GM19035 (cell line): ENCODE results near the gene GPR37.

Experiments used
- ATAC-seq: cut with Tn5 transposase; IDR thresholded peaks from one replicate; pipeline ENCODE4 v1.9.1; 2021; ENCODE audit not compliant: unreplicated experiment

The GPR37 gene, protein sequence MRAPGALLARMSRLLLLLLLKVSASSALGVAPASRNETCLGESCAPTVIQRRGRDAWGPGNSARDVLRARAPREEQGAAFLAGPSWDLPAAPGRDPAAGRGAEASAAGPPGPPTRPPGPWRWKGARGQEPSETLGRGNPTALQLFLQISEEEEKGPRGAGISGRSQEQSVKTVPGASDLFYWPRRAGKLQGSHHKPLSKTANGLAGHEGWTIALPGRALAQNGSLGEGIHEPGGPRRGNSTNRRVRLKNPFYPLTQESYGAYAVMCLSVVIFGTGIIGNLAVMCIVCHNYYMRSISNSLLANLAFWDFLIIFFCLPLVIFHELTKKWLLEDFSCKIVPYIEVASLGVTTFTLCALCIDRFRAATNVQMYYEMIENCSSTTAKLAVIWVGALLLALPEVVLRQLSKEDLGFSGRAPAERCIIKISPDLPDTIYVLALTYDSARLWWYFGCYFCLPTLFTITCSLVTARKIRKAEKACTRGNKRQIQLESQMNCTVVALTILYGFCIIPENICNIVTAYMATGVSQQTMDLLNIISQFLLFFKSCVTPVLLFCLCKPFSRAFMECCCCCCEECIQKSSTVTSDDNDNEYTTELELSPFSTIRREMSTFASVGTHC

DNA sequence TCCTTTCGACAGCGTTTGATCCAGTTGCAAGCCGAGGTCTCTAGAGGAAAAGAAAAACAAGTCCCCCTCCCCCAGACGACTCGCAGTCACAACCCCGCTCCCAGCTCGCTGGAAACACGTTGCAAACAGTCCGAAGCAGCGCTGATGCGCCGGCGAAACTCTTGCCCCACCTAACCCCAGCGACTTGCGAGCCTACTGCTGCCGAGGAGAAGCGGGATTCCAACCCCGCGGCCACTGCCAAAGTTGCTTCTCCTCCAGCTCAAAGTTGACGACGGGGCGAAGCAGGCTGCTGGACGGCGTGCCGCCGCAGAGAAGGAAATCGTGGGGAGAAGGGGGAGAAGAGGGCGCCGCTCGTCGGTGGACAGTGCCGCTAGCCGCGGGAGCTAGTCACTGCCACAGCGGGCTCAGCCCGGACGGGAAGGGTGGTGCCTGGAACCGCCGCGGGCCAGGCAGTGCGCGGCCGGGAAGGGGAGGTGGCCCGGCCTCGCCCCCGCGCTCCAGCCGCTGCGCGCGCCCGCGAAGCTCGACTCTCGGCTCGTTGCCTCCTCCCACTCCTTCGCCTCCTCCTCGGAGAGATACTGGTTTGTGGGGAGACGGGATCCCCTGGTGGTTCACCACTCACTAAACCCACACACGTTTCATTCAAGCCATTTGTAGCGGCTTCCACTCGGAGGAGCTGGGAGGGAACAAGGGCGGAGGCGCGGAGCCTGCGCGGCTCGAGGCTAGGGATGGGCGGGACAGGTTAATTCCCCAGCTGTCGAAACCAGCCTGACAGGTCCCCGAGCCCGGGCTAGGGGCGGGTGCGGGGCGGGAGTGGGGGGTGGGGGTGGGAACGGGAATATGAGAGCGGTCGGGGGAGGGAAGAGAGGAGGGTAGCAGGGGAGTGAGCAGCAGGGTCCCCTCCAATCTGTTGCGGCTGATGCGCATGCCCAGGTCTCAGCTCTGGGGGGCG is at the start of gene GPR37:
Gene GPR37, minus strand, starts transcription at position 392 of the 952 bp plus-strand sequence. CDS start 816 bp downstream, outside the sequence.
- ATAC-seq, result peak; percentile 65

DNA sequence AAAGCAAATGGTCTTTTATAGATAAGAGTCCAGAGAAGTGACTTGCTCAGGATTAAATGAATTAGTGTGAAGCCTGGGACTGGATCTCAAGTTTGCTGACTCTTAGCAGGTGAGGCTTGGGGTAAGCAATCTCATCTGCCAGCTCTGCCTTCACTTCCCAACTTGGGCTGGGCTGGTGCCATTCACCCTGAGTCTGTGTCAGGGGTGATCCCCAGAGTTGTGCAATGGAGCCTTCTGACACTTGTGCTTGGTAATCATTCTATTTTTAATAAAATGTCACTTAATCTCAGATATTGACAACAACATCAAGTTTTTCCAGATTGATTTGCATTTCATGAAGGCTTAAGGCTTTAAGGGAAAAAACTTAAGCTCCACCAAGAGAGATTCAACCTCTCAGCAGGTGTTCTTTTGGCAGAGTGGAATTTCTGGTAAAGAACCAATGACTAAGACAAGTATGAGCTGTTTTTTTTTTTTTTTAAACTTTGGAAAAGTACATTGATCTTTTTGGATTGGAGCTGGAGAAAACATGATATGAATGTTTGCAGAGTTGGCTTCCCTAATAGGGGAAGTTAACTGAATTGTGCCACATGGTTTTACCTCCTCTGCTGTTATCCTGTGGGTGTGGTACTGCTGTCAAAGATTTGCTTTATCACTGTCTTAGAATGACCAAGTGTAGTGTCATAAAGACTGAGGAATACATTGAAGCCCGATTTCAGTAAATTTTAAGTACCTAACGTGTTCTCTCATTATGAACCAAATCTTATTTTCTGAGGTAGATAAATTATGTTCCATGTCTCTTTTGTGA is 48.6 kb upstream of the GPR37 start:
- ATAC-seq, result no peak

DNA sequence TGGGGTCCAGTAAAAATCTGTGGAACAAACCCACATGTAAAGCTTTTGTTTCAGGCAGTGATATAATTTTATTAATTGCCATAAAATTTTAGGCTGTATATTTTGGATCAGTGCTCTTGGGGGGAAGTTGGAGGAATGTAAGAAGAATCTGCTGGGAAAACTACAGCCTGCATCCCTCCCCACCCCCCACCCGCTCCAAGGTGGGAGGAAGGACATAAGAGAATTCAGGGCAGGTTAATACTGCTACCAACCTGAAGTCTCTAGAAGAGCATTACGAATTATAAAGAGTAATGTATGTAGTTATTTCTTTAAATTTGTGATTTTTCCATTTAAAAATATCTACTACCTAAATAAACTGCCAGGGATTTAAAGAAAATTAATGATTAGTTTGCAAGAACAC is 47.2 kb upstream of the GPR37 start:
- no peak for ATAC-seq

DNA sequence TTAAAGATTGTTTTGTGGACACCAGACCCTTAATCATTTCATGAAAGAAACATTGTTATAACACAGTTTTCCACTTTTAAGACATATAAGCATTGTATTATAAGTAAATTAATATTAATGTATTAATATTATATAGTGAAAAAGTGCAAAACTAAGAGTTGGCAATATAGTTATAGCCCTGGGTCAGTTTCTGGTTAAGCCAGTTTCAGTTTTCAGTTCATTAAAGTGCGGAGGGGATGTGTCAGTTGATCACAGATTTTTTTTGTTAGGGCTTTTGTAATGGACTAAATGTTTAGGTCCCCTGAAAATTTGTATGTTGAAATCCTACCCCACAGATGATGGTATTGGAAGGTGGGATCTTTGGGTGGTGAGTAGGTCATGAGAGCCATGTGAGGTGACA is 45.7 kb upstream of the GPR37 start:
- no peak for ATAC-seq

DNA sequence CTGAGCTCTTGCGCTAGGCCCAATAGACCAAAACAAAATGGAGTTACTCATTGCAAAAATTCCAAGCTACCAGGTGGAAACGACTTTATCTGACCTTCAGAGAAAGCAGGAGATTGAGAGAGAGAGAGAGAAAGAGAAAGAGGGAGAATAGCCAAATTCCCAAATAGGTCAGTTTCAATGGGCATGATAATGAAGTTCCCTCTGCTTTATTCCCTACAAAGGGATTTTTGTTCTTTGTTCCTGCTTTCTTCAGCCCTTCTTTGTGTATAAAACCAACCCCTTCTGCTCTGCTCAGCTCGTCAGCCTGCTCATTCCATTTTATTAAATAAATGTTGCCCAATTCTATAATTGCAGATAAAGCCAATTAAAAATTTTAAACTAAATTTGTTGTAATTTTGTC is 45.0 kb upstream of the GPR37 start:
- ATAC-seq, result no peak

DNA sequence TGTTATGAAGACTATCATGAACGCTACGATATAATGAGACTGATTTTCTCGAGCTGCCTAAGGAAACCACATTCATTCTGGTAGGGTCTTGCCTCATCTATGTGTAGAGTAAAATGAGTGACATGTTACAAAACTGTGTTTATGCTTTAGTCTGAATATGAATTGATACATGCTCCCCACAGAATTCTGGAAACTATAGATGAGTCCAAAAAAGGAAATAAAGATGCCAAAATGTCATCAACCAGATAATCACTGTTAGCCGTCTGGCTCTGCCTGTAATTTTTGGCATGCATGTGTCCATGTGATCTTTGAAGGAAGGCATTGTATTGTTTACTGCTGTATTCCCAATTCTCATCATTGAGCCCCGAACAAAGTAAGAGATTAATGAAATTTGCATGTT is 42.6 kb upstream of the GPR37 start:
- ATAC-seq, result no peak

DNA sequence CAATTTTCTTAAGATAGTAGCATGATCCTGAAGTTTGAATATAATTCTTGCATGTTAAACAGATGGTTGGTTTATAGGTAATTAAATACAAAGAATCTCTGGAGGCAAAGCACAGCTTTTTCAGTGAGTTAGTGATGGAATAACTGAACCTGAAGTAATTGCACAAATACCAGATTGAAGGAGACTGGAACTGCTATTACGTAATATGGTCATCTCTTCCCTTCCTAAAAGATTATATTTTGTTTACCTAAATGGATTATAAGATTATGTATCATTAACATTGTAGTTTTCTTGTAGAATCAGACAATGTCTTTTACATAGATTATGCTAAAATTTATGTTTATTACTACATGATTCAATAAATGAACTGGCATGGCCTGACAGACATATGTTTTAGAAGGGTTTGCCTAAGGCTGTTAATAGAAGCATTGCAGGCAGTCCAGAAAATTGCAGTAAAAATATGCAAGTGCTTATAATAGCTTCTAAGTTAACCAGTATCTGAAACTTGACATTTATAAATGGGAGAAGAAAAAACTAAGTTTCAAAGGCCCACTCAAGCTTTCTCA is 35.8 kb upstream of the GPR37 start:
- ATAC-seq, result no peak

DNA sequence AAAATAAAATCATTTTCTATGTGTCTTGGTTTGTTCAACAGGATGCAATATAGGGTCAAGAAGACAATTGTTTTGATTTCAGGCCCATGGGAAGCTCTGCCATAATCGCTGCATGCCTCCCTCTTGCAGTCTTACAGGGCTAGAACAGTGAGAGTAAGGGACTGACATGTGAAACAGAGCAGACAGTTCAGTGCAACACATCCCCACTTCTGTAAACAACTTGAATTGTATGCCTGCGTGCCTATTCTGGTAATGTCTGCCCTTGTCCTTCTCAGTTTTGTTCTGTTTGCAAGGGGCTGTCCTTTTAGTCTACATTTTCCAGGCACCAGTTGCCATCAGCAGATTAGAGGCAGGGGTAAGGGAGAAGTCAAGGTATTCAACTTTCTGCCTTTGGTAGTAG is 34.8 kb upstream of the GPR37 start:
- ATAC-seq, result no peak

DNA sequence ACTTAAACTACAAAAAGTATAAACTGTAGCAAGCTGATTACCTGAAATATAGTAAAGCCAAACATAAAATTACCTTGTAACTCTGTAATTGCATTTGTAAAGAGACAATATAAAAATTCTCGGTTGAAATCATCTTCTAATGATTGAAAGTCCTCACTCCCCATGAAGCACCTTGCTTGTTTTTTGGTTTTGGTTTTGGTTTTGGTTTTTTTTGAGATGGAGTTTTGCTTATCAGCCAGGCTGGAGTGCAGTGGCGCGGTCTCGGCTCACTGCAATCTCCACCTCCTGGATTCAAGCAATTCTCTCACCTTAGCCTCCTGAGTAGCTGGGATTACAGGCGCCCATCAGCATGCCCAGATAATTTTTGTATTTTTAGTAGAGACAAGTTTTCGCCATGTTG is 33.9 kb upstream of the GPR37 start:
- no peak for ATAC-seq

DNA sequence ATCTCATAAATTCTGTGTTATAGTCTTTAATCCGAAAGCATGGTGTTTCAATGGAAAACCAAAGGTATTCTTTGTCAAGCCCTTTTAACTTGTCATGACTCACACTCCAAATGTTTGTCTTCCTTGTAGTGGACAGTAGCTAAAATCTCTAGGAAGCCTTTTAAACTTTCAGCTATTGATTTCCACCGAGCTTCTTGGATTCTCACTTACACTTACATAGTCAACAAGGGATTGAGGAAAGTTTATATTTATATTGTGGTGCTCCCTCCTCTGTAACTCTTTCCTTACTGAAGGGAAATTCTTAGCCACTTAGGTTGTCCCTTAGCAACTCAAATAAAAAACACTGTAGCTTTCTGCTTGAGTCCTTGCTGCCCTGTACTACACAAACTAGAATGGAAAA is 31.2 kb upstream of the GPR37 start:
- no peak for ATAC-seq

DNA sequence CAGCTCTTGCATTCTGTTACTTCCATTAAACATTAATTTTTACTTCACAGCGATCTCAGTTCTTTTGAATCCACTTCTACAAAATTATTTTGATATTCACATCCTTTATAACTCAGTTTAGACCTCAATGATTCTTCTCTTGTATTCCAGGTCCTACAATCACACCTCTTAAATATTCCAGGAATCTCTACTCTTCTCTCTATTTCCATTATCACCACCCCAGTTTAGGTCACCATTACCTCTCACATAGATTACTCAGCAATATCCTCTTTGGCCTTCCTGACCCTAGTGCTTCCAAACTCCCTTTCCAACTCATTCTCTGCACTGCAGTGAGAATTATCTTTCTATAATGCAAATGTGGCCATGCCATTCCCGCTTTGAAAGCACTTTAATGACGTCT is 27.1 kb upstream of the GPR37 start:
- no peak for ATAC-seq

DNA sequence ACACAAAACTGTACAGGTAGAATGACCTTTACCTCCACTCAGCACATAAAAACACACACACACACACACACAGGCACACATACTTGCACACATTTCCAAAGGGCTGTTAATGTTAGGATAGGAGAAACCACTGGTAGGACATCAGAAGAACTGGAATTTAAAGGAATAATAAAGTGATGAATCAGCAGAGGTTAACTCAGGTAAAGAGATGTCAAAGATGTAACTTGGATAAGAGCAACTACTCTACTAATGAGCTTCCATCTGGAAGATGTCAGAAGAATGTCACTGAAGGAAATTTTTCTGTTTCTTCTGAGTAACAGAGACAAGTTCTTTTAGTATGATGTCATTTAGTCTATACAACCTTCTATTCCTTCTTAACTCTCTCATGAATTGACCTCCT is 26.4 kb upstream of the GPR37 start:
- ATAC-seq, result no peak

DNA sequence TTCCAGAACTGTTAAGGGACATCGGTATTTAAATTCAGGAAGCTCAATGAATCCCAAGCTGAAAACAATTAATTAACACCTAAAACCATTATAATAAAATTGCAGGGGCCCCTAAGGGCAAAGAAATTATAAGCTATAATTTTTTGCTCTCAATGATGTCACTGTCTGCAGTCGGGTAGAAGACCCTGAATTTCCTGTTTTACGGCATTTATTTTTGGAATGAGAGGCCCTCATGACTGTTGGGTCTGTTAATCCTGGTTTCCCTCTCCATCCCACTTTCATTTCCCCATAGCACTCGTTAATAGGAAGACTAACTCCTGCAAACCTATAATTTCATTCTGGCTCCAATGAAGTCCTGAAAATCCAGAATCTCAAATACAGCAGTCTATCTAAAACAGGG is 25.8 kb upstream of the GPR37 start:
- no peak for ATAC-seq

DNA sequence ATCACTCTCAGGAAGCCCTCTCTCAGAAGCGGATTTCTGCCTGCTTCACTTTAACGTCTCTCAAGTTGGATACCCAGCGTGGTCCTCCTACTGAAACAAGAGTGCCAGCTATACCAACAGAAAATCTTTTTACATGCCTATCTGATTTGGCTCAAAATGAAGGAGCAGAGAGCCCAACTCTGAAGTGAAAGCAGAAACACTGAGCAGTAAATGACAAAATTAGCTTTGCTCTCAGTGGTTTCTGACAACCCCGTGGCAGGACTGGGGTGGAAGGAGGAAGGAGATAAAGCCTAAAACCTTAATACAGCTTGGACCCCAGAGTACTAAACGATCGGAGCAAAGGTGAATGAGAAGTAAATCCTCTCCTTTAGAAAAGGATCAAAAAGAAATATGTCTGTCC is 25.1 kb upstream of the GPR37 start:
- no peak for ATAC-seq

DNA sequence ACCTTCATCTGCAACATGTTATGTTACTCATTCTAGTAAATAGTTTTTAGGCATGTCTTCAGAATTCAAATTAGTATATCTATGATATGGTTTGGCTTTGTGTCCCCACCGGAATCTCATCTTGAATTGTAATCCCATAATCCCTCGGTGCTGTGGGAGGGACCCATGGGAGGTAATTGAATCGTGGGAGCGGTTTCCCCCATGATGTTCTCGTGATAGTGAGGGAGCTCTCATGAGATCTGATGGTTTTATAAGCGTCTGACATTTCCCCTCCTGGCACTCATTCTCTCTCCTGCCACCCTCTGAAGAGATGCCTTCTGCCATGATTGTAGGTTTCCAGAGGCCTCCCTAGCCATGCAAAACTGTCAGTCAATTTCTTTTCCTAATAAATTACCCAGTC is 20.4 kb upstream of the GPR37 start:
- no peak for ATAC-seq

DNA sequence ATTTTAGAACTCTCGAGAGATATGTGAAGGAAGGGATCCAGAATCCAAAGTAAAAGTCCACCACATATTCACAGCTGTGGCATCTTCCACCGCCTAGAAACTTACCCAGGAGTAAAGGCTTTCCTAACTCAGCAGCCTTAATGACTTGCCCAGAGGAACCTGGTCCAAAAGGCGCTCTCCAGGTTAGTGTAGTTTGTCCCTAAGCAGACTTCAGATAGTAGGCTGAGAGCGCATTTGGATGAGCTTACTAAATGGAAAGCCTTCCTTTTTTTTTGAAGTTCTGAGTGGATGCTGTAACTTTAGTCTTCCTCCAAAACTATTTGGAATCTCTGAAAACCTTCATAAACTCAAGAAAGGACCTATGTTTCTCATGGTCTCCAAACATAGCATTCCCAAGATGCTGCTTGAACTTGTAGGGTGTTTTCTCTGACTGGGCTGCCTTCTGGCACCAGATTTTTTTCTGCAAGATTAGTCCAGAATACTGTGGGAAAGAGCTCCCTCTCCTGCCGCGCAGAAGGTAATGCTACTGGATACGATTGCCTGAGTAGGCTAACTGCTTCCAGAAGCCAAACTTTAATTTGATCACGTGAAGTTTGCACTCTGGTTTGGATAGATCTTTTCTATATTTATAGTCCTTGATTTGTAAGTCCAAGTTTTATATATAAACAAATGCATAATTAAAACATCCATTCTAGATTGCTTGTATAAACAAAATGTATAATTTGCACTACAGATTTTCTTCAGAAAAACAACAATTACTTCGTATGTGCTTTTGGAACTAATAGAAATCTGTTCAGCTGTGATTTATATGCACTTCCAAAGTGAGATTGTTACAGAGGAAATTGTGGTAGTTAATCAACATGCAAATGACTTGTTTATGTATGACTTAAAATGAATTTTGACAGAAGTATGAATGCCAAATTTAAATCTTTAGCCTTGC is 19.6 kb upstream of the GPR37 start:
- peak; percentile 87 for ATAC-seq

DNA sequence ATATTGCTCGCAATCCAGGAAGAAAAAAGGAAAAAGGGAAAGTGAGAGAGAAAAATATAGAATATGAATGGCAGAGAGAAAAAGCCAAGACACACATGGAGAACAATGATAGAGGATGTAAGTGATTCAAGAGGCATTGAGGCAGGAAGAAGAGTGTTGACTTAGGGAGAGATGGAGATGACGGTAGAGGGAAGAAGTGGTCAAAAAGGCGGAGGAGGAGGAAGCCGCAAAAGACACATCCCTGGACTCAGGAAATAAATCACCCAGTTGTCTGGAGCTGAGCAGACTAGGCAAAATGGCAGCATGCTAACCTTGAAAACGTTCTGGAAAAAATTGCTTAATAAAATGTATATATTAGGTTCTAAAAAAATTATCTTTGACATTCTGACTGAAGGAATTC is 17.7 kb upstream of the GPR37 start:
- ATAC-seq, result no peak

DNA sequence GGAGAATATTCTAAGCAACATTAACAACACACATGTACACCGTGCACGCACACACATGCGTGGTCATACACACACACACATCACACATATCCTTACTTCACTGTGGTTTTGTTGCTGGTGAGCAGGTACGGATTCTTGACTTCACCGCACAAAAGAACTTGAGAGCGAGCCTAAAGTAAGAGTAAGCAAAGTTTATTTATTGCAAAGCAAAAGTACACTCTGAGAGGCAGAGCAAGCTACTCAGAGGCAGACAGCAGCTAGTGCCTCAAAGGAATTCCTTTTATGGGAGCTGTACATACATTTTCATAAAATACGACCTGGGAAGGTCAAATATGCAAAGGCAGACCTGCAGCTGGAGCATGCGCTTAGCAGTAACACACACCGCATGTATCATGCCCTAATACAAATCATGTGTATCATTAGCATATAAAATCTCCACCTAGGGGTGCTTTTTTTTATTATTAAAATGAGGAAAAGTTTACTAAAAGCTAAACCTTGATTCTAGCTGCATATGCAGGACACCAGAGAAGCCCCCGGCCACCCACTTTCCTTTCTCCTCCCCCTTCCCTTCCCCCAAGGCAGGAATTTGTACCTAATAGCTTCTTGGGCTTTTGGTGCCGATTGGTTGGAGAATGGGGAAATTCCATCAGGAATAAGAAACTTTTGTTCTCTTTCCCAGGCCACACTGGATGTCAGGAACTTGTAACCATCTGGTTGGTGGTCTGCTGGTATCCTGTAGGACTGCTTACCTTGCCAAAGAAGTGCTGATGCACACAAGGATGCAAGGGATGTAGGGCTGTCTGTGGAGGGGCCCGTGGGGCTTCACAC is 16.5 kb upstream of the GPR37 start:
- no peak for ATAC-seq

DNA sequence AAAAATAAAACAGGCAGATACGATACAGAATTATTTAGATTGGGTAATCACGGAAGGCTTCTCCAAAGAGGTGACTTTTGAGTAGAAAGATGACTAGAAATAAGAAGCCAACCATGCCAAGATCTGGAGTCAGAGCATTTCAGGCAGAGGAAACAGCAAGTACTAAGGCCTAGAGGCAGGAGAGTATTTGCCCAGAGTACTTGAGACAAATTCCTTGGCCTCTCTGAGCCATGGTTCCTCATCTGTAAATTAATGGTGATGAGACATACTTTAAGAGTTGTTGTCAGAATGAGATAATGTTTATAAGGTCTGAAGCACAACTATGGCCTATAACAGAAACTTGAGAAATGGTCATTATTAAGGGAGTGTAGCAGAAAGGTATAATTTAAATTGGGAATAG is 15.8 kb upstream of the GPR37 start:
- no peak for ATAC-seq
